EH (cell line): ENCODE measurements around the gene GPR78.

Experiments used
- DNase-seq: peaks from one replicate; pipeline ENCODE4 v3.0.0-alpha.2; 2015; ENCODE audit warnings: low read depth

GPR78 gene

GRCh38 chr4:8586671-8587468, 6.7 kb downstream of the GPR78 start:
- DNase-seq: no peak

GRCh38 chr4:8587469-8588195, 7.4 kb downstream of the GPR78 start:
- no peak for DNase-seq

- DNase-seq: no peak
These were observed 7.9 kb downstream of the GPR78 start for GRCh38 chr4:8588196-8588470.

GRCh38 chr4:8589336-8589735, 9.1 kb downstream of the GPR78 start:
- DNase-seq: no peak

GRCh38 chr4:8589823-8590545, 9.8 kb downstream of the GPR78 start:
- peak; percentile 94 for DNase-seq

GRCh38 chr4:8590546-8590880, 10.3 kb downstream of the GPR78 start:
- DNase-seq: peak; percentile 16

GRCh38 chr4:8591114-8591513, 10.9 kb downstream of the GPR78 start:
- no peak for DNase-seq

- DNase-seq: no peak
These were observed 11.6 kb downstream of the GPR78 start for GRCh38 chr4:8591626-8592365.

GRCh38 chr4:8592366-8593263, 12.4 kb downstream of the GPR78 start, which contains the start of gene CPZ:
Gene CPZ, plus strand, starts transcription at chr4:8592765. Its CDS starts 69 bp downstream, at chr4:8592834.
- DNase-seq: peak; percentile 76

GRCh38 chr4:8593264-8594096, 13.3 kb downstream of the GPR78 start:
- DNase-seq: peak; percentile 22

GRCh38 chr4:8594097-8595038, 14.2 kb downstream of the GPR78 start:
- DNase-seq: peak; percentile 81

- DNase-seq: no peak
These were observed 15.3 kb downstream of the GPR78 start for GRCh38 chr4:8595237-8596087.

GRCh38 chr4:8596891-8597290, 16.7 kb downstream of the GPR78 start:
- DNase-seq: no peak

- DNase-seq: no peak
These were observed 17.1 kb downstream of the GPR78 start for GRCh38 chr4:8597319-8597718.

GRCh38 chr4:8597791-8598190, 17.6 kb downstream of the GPR78 start:
- no peak for DNase-seq

GRCh38 chr4:8598391-8599090, 18.3 kb downstream of the GPR78 start:
- DNase-seq: no peak

- DNase-seq: no peak
These were observed 18.9 kb downstream of the GPR78 start for GRCh38 chr4:8599091-8599460.

- DNase-seq: peak; percentile 96
These were observed 19.5 kb downstream of the GPR78 start for GRCh38 chr4:8599657-8600056.
